ENCODE results near the gene SPACA9. TPM values are rescaled to one million over a fixed set of nuclear protein-coding genes. Genes with fewer than 3 reads are reported as not detected.
A peak's percentile ranks its signal among the peaks of the same experiment; 100 is the strongest.

Gene SPACA9
- 3.5 and 4.1 TPM in 2 replicates for total RNA-seq (2014; rRNA removed)
- polyA plus RNA-seq (2012), result 8.7 TPM

GRCh38 chr9:132878695-132879456 lies at the start of gene SPACA9:
SPACA9 (plus strand) TSS chr9:132878898; CDS start chr9:132883948, 5,050 bp downstream.
- DNase-seq (ENCODE audit: low read depth), result peak; percentile 34

DNA sequence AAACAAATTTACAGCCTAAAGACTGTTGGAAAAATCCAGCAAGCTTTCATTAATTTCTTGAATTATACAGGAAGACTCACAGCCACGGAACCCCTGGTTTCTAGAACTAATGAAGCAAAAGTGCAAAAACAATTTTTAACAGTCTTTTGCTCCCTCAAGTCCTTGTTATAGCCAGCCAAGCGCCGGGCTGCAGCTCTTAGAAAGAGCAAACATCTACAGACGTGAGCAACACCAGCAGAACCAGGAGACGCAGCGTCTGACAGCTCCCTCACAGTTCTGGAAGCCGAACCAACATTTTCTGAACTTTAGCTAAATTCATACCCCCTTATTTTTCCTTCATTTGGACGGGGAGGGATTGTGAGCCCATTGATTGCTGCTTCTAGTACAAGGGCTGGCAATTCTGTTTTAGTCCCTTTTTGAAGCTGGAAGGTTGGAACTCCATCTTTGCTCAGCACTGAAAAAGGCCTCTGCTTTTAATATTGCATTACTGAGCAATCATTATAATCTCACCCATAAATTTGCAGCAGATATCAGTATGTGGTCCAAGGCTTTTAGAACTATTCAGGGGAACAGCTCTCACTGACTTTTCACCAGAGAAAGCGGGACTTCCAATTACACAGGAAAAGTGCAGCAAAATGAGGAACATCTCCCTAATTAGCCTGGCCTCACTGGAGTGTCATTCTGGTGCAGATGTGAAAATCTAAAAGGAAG lies 46.4 kb upstream of the SPACA9 start:
- no peak for DNase-seq (ENCODE audit: low read depth)

DNA sequence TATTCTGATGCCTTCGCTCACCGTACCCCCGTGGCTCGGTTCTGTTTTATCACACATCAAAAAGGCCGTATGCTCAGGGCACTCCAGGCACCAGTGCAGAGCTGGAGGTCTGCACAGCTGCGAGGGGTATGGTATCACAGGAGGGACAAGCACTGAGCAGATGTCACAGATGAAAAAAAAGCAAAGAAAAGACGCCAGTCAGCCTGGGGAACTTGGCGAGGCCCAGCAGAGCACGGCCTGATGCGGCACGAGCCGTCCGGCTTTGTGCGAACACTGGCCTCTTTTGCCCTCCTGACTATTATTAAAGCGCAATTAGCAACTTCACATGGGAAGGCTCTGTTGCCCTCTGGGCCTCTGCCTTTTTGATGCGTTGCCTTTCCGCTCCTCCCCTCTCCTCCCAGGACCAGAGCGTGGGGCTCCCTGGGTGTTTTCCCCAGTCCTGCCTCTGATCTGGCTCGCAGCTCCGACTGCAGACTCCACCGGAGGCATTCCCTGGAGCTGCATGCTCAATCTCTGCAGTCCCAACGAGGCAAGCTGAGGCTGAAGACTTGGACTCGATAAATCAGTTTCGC lies 45.1 kb upstream of the SPACA9 start:
- DNase-seq (ENCODE audit: low read depth), result no peak

DNA sequence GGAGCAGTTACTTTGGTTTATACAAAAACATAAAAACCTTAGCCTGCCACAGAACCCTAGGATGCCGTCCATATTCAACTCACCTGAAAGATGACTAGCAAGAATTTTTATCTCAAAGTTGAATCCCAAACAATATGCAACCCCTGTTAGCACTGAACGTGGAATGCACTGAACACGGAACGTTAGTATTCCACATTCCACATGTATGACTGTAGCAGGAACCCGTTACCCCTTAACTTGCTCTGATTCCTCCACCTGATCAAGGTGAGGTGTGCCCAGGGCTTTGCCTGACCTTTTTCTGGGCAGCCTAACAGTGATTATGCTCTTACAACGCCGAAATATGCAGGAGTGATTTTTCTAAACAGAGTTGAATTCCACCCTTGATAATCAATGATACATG lies 44.4 kb upstream of the SPACA9 start:
- no peak for DNase-seq (ENCODE audit: low read depth)

GRCh38 chr9:132837501-132838286 lies 41.0 kb upstream of the SPACA9 start:
- DNase-seq (ENCODE audit: low read depth), result no peak

DNA sequence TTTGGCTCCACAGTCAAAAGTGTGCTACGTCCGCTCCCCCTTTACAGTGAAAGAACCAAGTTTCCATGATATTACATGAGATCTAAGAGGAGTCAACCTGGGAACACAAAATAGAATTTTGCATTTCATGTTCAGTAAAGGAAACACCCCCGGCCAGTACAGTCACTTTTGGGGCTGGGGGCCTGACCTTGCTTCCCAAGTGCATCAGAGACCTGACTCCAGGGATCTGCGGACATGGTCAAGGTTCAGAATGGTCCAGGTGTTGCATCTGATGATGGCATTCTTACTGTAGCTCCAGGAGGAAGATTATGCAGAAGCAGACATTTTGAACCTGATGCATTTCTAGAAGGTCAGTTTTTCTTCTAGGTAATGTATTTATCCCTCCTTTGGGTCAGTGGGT lies 40.4 kb upstream of the SPACA9 start:
- DNase-seq (ENCODE audit: low read depth), result no peak

DNA sequence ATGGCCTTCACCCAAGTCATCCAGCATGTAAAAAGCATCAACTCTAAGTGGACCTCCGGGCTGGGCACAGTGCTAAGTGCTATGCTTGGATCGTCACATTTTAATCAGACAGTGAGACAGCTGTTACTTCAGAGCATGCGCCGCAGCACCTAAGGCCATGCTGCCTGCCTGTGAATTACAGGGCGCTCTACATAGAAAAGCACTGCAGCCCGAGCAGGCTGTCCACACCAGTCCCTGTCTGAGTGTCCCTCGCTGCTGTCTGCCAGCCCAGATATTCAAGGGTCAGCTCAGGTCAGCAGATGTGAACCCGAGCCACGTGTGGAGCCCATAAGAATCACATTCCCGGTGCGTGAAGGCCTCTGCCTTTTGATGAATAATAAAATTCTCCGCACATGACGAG lies 37.7 kb upstream of the SPACA9 start:
- DNase-seq (ENCODE audit: low read depth), result no peak

- no peak for DNase-seq (ENCODE audit: low read depth)
Measured at GRCh38 chr9:132842124-132843044, 36.3 kb upstream of the SPACA9 start.

DNA sequence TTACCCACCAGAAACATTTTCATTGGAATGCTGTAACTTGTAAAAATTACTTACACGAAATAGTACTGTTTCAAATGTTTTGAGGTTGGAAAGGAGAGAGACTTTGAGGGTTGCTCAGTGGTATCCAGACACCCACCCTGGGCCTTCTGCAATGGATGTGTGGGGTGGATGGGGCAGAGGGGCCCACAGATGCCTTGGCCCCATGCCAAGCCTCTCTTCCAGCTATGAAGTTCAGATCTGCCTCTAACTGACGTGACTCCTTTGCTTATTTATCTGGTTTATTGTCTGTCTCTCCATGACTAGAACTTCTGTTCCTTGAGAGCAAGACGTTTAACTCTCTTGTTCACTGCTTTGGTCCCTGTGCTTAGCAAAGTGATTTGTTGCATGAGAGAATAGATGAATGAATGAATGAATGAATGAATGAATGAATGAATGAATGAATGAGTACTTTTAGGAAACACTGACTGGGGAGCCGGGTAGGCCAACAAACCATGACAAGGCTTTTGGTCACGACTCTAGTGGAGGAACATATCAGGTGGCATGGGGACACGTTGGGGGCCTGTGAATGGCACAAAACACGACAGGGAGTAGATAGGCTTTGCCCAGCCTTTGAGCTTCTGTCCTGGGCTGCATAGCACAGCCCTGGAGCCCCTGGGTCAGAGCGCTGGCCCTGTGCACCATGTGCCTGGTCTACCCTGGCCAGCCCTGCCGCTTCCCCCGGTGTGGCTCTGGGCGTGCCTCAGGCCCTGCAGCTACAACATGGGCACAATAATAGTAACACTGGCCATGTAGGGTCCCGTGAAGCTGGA lies 32.4 kb upstream of the SPACA9 start:
- no peak for DNase-seq (ENCODE audit: low read depth)

GRCh38 chr9:132846918-132847515 lies 31.7 kb upstream of the SPACA9 start:
- no peak for DNase-seq (ENCODE audit: low read depth)

GRCh38 chr9:132849185-132849706 lies 29.5 kb upstream of the SPACA9 start:
- no peak for DNase-seq (ENCODE audit: low read depth)

GRCh38 chr9:132853482-132853881 lies 25.2 kb upstream of the SPACA9 start:
- no peak for DNase-seq (ENCODE audit: low read depth)

DNA sequence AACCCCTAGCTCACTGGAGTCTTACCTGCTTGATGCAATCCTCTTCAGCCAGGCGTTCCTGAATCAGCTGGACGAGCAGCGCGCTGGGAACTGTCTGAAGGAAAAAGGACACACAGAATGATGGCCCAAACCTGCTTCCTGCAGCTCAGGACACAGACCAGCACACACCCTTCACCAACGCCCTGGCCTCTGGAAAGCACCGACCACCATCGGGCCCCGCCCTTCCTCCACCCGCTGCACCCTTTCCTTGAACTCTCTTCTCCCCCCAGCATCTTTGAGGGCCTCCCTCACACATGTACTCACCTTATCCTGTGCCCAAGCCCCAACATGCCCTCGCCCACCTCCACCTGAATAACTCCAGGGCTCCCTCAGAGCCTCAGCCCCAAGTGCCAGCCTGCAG lies 23.9 kb upstream of the SPACA9 start:
- DNase-seq (ENCODE audit: low read depth), result no peak

GRCh38 chr9:132855904-132856303 lies 22.8 kb upstream of the SPACA9 start:
- no peak for DNase-seq (ENCODE audit: low read depth)

DNA sequence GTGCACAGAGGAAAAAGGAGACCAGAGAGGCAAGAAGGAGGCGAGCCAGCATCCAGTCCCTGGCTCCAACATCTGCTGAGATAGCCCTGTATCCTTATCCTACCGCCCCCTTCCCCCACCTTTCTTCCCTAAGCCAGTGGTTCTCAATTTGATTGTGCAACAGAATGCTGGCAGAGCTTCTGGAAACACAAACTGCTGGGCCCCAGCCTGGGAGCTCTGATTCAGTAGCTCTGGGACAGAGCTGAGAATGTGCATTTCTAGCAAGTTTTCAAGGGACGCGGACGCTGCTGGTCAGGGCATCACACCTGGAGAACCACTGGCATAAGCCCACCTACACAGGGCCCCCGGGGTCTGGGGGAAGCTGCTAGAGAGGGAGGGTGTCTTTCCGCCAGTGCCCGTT lies 21.7 kb upstream of the SPACA9 start:
- DNase-seq (ENCODE audit: low read depth), result peak; percentile 19

- DNase-seq (ENCODE audit: low read depth), result no peak
Measured at GRCh38 chr9:132857616-132858342, 20.9 kb upstream of the SPACA9 start.

DNA sequence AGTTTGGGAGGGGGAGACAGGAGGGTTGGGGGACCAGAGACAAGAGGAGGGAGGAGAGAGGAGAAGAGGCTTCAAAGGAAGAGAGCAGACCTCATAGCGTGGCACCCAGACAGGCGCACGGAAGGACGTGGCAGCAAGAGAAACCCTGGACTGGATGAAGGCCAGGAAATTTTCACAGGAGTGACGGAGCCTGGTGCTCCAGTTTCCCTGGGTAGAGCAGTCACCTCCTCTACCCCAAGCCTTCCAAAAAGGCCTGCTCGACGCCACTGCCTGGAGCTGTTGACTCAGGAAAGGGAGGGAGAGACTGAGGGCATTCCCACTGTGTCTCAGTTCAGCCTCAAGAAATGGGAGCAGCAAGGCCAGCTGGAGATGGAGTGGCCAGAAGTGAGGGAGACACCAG lies 19.9 kb upstream of the SPACA9 start:
- DNase-seq (ENCODE audit: low read depth), result no peak

DNA sequence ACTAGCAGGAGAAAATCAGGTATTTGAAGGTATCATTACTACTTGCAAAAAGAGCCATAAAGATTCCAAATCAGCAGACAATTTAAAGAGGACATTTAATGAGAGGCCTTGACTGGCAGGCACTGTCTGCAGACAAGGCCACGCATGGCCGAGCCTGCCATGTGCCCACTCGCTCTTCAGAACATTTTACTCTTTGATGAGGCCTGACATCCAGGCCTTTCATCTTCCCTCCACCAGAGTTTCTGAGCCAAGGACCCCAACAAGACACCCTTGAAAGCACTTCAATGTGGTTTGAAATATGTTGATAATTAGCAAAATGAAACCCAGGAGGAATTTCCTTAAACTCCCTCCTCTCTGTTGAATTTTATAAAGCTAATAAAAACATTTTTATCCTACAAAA lies 17.0 kb upstream of the SPACA9 start:
- DNase-seq (ENCODE audit: low read depth), result no peak

- DNase-seq (ENCODE audit: low read depth), result no peak
Measured at GRCh38 chr9:132862533-132862932, 16.2 kb upstream of the SPACA9 start.
